ENCODE measurements around the gene FREM1. TPM values are rescaled to one million over a fixed set of nuclear protein-coding genes. Genes with fewer than 3 reads are reported as not detected.
"Not testable (repeated sequence)": the region's sequence is repeated elsewhere in the genome, so short reads cannot be mapped to it uniquely, and the experiment has no call there.

Gene FREM1
- total RNA-seq, 1 experiment from 2014 or later: 0.24 TPM

- in situ Hi-C loops (cut with HindIII; ENCODE audit: low pct_unique_long_range_greater_than_20kb, low sequenced_read_pairs): loop anchor here (25.0 kb wide), 1 partner anchor 312 kb away; no protein-coding TSS in a partner anchor
- no peak for DNase-seq (ENCODE audit: low read depth, low spot score)
Measured at GRCh38 chr9:14924230-14925219, 14.3 kb upstream of the FREM1 start.

GRCh38 chr9:14923701-14924100 lies 13.5 kb upstream of the FREM1 start:
- in situ Hi-C loops (cut with HindIII; ENCODE audit: low pct_unique_long_range_greater_than_20kb, low sequenced_read_pairs): loop anchor here (25.0 kb wide), 1 partner anchor 311 kb away; no protein-coding TSS in a partner anchor
- no peak for DNase-seq (ENCODE audit: low read depth, low spot score)

- in situ Hi-C loops (cut with HindIII; ENCODE audit: low pct_unique_long_range_greater_than_20kb, low sequenced_read_pairs): loop anchor here (25.0 kb wide), 1 partner anchor 309 kb away; no protein-coding TSS in a partner anchor
Measured at GRCh38 chr9:14920805-14921204, 10.6 kb upstream of the FREM1 start.

GRCh38 chr9:14913366-14913765 lies 3.1 kb upstream of the FREM1 start:
- DNase-seq (ENCODE audit: low read depth, low spot score): no peak
- in situ Hi-C loops (cut with HindIII; ENCODE audit: low pct_unique_long_range_greater_than_20kb, low sequenced_read_pairs): loop anchor here (25.0 kb wide), 1 partner anchor 301 kb away; no protein-coding TSS in a partner anchor

More at GRCh38 chr9:14920805-14921204, 10.6 kb upstream of the FREM1 start:
- DNase-seq (ENCODE audit: low read depth, low spot score): not testable (repeated sequence)

GRCh38 chr9:14912859-14913258 lies 2.6 kb upstream of the FREM1 start:
- DNase-seq (ENCODE audit: low read depth, low spot score): no peak
- in situ Hi-C loops (cut with HindIII; ENCODE audit: low pct_unique_long_range_greater_than_20kb, low sequenced_read_pairs): loop anchor here (25.0 kb wide), 1 partner anchor 301 kb away; no protein-coding TSS in a partner anchor

GRCh38 chr9:14911046-14911445 lies 818 bp upstream of the FREM1 start:
- DNase-seq (ENCODE audit: low read depth, low spot score): no peak
- in situ Hi-C loops (cut with HindIII; ENCODE audit: low pct_unique_long_range_greater_than_20kb, low sequenced_read_pairs): loop anchor here (25.0 kb wide), 1 partner anchor 299 kb away; no protein-coding TSS in a partner anchor

GRCh38 chr9:14909601-14909960 lies 647 bp downstream of the FREM1 start:
- DNase-seq (ENCODE audit: low read depth, low spot score): no peak
- in situ Hi-C loops (cut with HindIII; ENCODE audit: low pct_unique_long_range_greater_than_20kb, low sequenced_read_pairs): loop anchor here (25.0 kb wide), 1 partner anchor 297 kb away; no protein-coding TSS in a partner anchor

- in situ Hi-C loops (cut with HindIII; ENCODE audit: low pct_unique_long_range_greater_than_20kb, low sequenced_read_pairs): loop anchor here (25.0 kb wide), 1 partner anchor 297 kb away; no protein-coding TSS in a partner anchor
- no peak for DNase-seq (ENCODE audit: low read depth, low spot score)
Measured at GRCh38 chr9:14909181-14909580, 1.0 kb downstream of the FREM1 start.

- no peak for DNase-seq (ENCODE audit: low read depth, low spot score)
- in situ Hi-C loops (cut with HindIII; ENCODE audit: low pct_unique_long_range_greater_than_20kb, low sequenced_read_pairs): loop anchor here (25.0 kb wide), 1 partner anchor 296 kb away; no protein-coding TSS in a partner anchor
Measured at GRCh38 chr9:14908295-14909180, 1.7 kb downstream of the FREM1 start.

- no peak for DNase-seq (ENCODE audit: low read depth, low spot score)
- in situ Hi-C loops (cut with HindIII; ENCODE audit: low pct_unique_long_range_greater_than_20kb, low sequenced_read_pairs): loop anchor here (25.0 kb wide), 1 partner anchor 295 kb away; no protein-coding TSS in a partner anchor
Measured at GRCh38 chr9:14907696-14908095, 2.5 kb downstream of the FREM1 start.

- DNase-seq (ENCODE audit: low read depth, low spot score): no peak
- in situ Hi-C loops (cut with HindIII; ENCODE audit: low pct_unique_long_range_greater_than_20kb, low sequenced_read_pairs): loop anchor here (25.0 kb wide), 1 partner anchor 295 kb away; no protein-coding TSS in a partner anchor
Measured at GRCh38 chr9:14907360-14907685, 2.9 kb downstream of the FREM1 start.

GRCh38 chr9:14906644-14907359 lies 3.4 kb downstream of the FREM1 start:
- in situ Hi-C loops (cut with HindIII; ENCODE audit: low pct_unique_long_range_greater_than_20kb, low sequenced_read_pairs): loop anchor here (25.0 kb wide), 1 partner anchor 295 kb away; no protein-coding TSS in a partner anchor
- no peak for DNase-seq (ENCODE audit: low read depth, low spot score)

- no peak for DNase-seq (ENCODE audit: low read depth, low spot score)
- in situ Hi-C loops (cut with HindIII; ENCODE audit: low pct_unique_long_range_greater_than_20kb, low sequenced_read_pairs): loop anchor here (25.0 kb wide), 1 partner anchor 294 kb away; no protein-coding TSS in a partner anchor
Measured at GRCh38 chr9:14906000-14906399, 4.2 kb downstream of the FREM1 start.

- in situ Hi-C loops (cut with HindIII; ENCODE audit: low pct_unique_long_range_greater_than_20kb, low sequenced_read_pairs): loop anchor here (25.0 kb wide), 1 partner anchor 291 kb away; no protein-coding TSS in a partner anchor
- DNase-seq (ENCODE audit: low read depth, low spot score): no peak
Measured at GRCh38 chr9:14903040-14903439, 7.2 kb downstream of the FREM1 start.

GRCh38 chr9:14902561-14902960 lies 7.7 kb downstream of the FREM1 start:
- no peak for DNase-seq (ENCODE audit: low read depth, low spot score)
- in situ Hi-C loops (cut with HindIII; ENCODE audit: low pct_unique_long_range_greater_than_20kb, low sequenced_read_pairs): loop anchor here (25.0 kb wide), 1 partner anchor 290 kb away; no protein-coding TSS in a partner anchor

- DNase-seq (ENCODE audit: low read depth, low spot score): no peak
- in situ Hi-C loops (cut with HindIII; ENCODE audit: low pct_unique_long_range_greater_than_20kb, low sequenced_read_pairs): loop anchor here (25.0 kb wide), 1 partner anchor 288 kb away; no protein-coding TSS in a partner anchor
Measured at GRCh38 chr9:14899815-14900193, 10.4 kb downstream of the FREM1 start.

Data from SK-MEL-5 (cell line).